ENCODE measurements around the gene PPARA. TPM values are rescaled to one million over a fixed set of nuclear protein-coding genes. Genes with fewer than 3 reads are reported as not detected.
A peak's percentile ranks its signal among the peaks of the same experiment; 100 is the strongest.

Gene PPARA
- total and polyA plus RNA-seq, 9 of the 15 experiments (the other 6 are each of a cell fraction or from before 2014, with no cell fraction given), result 0.64 to 5.3 (median 3.5) TPM

GRCh38 chr22:46245511-46245910, 95.2 kb downstream of the PPARA start:
- ChIA-PET POLR2A (interaction anchor here (3.1 kb wide), 1 partner anchor 11 kb away, joined by 10 read pairs; no protein-coding TSS in a partner anchor), CTCF (ENCODE audit: low intra/inter-chr PET ratio) (no interaction called here)
- no peak overlapping the region for H2AFZ ChIP-seq (ENCODE audit: low read depth, low read length)
- ATAC-seq (no peak), FAIRE-seq (no peak), DNase-seq (ENCODE audit: extremely low read depth in 1 of 4, low spot score in 3 of 4) (no peak)
- no peaks in the 10 kb centered on the region for H3K9me3 ChIP-seq (replicated peaks; ENCODE audit: control insufficient read depth, insufficient read depth, low read depth, low read length)
- H3K27me3 ChIP-seq (ENCODE audit: control insufficient read depth in 2 of 2, insufficient read depth in 2 of 2, low read length in 2 of 2), result no peaks in the 10 kb centered on the region
- no peaks in the 10 kb centered on the region for H3K9me1 ChIP-seq (ENCODE audit: control insufficient read depth, insufficient read depth, low read length)
- intact Hi-C loops (cut with micrococcal nuclease), result loop anchor here (10.0 kb wide), 1 partner anchor 91 kb away; the partner anchor contains the start of gene PPARA
- in situ Hi-C loops (cut with MboI), result loop anchor here (10.0 kb wide), 1 partner anchor 101 kb away; no protein-coding TSS in a partner anchor
- H3K9ac ChIP-seq (ENCODE audit: insufficient read depth in 1 of 2, low read depth in 2 of 2, low read length in 2 of 2), result no peak overlapping the region
- peaks cover 5% of the 10 kb centered on the region; the same call in 1 of the 3 replicates for H3K36me3 ChIP-seq (ENCODE audit: control insufficient read depth, insufficient read depth, low read length)
- TF ChIP-seq POLR2G (IDR thresholded peaks at IDR 0.05; ENCODE audit: low read depth, low read length), result 0 out of 2 replicates have a peak, but pooled peaks have one; percentile 20
- no peak for TF ChIP-seq RBM34 (IDR thresholded peaks at IDR 0.05; ENCODE audit: borderline replicate concordance, insufficient read depth, low read length)
- no peak for TF ChIP-seq TAF15 (IDR thresholded peaks at IDR 0.05; ENCODE audit: low read depth, low read length)
- TF ChIP-seq CTBP1 (IDR thresholded peaks at IDR 0.05; ENCODE audit: borderline replicate concordance), result no peak
- H3K27ac ChIP-seq (ENCODE audit: extremely low read depth, low read depth, low read length), result no peak overlapping the region
- no peaks in the 10 kb centered on the region for H4K20me1 ChIP-seq (replicated peaks; ENCODE audit: control insufficient read depth, insufficient read depth, low read length)
- H3K4me1 ChIP-seq (replicated peaks in 1 of 2; ENCODE audit: control insufficient read depth in 2 of 2, insufficient read depth in 2 of 2, low read length in 2 of 2), result peaks cover 15 to 48% of the 10 kb centered on the region in 2 experiments; a peak in 4 of 5 replicates
- H3K79me2 ChIP-seq (ENCODE audit: control insufficient read depth, insufficient read depth, low read length), result peaks cover 6% of the 10 kb centered on the region
- no TSS peak for BruUV-seq (replicated peaks)
- 77% methylated on average over 7 of the region's 16 CpGs for WGBS (ENCODE audit: insufficient coverage, low coverage, missing lambda C conversion rate)
- H3K4me3 ChIP-seq, result no peak overlapping the region
- no peak overlapping the region for H3K4me2 ChIP-seq (ENCODE audit: insufficient read depth, low read length)

GRCh38 chr22:46246178-46246577, 95.9 kb downstream of the PPARA start:
- Histone ChIP-seq H3K4me3 (no peak overlapping the region), H3K36me3 (ENCODE audit: control insufficient read depth, insufficient read depth, low read length) (peaks cover 5% of the 10 kb centered on the region; the same call in 1 of the 3 replicates), H3K4me1 (replicated peaks in 1 of 2; ENCODE audit: control insufficient read depth in 2 of 2, insufficient read depth in 2 of 2, low read length in 2 of 2) (peaks cover 9 to 49% of the 10 kb centered on the region in 2 experiments; a peak in 4 of 5 replicates), H3K27me3 (ENCODE audit: control insufficient read depth in 2 of 2, insufficient read depth in 2 of 2, low read length in 2 of 2) (no peaks in the 10 kb centered on the region), H3K9me3 (replicated peaks; ENCODE audit: control insufficient read depth, insufficient read depth, low read depth, low read length) (no peaks in the 10 kb centered on the region), H2AFZ (ENCODE audit: low read depth, low read length) (no peak overlapping the region), H3K9me1 (ENCODE audit: control insufficient read depth, insufficient read depth, low read length) (no peaks in the 10 kb centered on the region), H3K27ac (ENCODE audit: extremely low read depth, low read depth, low read length) (no peak overlapping the region), H3K4me2 (ENCODE audit: insufficient read depth, low read length) (no peak overlapping the region), H4K20me1 (replicated peaks; ENCODE audit: control insufficient read depth, insufficient read depth, low read length) (no peaks in the 10 kb centered on the region), H3K9ac (ENCODE audit: insufficient read depth in 1 of 2, low read depth in 2 of 2, low read length in 2 of 2) (no peak overlapping the region), H3K79me2 (ENCODE audit: control insufficient read depth, insufficient read depth, low read length) (peaks cover 13% of the 10 kb centered on the region)
- no peak for FAIRE-seq
- ChIA-PET CTCF (ENCODE audit: low intra/inter-chr PET ratio) (no interaction called here), POLR2A (interaction anchor here (0.6 to 3.1 kb wide), 2 partner anchors 11 to 45 kb away, joined by 3 to 10 read pairs; no protein-coding TSS in a partner anchor)
- no TSS peak for BruUV-seq (replicated peaks)
- intact Hi-C loops (cut with micrococcal nuclease), result loop anchor here (10.0 kb wide), 1 partner anchor 91 kb away; the partner anchor contains the start of gene PPARA
- ATAC-seq, result no peak
- no peak for DNase-seq (ENCODE audit: extremely low read depth in 1 of 4, low spot score in 3 of 4)
- 88% methylated on average over 8 of the region's 10 CpGs for WGBS (ENCODE audit: insufficient coverage, low coverage, missing lambda C conversion rate)
- in situ Hi-C loops (cut with MboI), result loop anchor here (10.0 kb wide), 1 partner anchor 101 kb away; no protein-coding TSS in a partner anchor
- TF ChIP-seq HLTF (IDR thresholded peaks at IDR 0.05), result no peak
- TF ChIP-seq HNRNPH1 (optimal IDR thresholded peaks at IDR 0.05; ENCODE audit: low read depth, low read length), result no peak
- no peak for TF ChIP-seq POLR3G (IDR thresholded peaks at IDR 0.05; ENCODE audit: extremely low read depth, insufficient read length, insufficient replicate concordance)
- TF ChIP-seq SMAD1 (IDR thresholded peaks at IDR 0.05; ENCODE audit: low read depth, low read length, partially characterized antibody), result no peak
- no peak for TF ChIP-seq ZBTB7A (IDR thresholded peaks at IDR 0.05; ENCODE audit: borderline replicate concordance, control insufficient read depth, low read depth, low read length)
- no peak for TF ChIP-seq ZNF133 (CRISPR knock-in tag; IDR thresholded peaks at IDR 0.05)
- TF ChIP-seq TGIF2 (CRISPR knock-in tag; IDR thresholded peaks at IDR 0.05), result no peak
- TF ChIP-seq E2F3 (CRISPR knock-in tag; IDR thresholded peaks at IDR 0.05), result no peak
- TF ChIP-seq E4F1 (CRISPR knock-in tag; IDR thresholded peaks at IDR 0.05; ENCODE audit: borderline replicate concordance), result no peak
- TF ChIP-seq MEIS2 (IDR thresholded peaks at IDR 0.05; ENCODE audit: partially characterized antibody), result no peak
- no peak for TF ChIP-seq GATA2 (CRISPR knock-in tag; IDR thresholded peaks at IDR 0.05)

Data from K562 (cell line).